ENCODE data around the gene SPDYE17.
"Not testable (repeated sequence)": the region's sequence is repeated elsewhere in the genome, so short reads cannot be mapped to it uniquely, and the experiment has no call there.

DNA sequence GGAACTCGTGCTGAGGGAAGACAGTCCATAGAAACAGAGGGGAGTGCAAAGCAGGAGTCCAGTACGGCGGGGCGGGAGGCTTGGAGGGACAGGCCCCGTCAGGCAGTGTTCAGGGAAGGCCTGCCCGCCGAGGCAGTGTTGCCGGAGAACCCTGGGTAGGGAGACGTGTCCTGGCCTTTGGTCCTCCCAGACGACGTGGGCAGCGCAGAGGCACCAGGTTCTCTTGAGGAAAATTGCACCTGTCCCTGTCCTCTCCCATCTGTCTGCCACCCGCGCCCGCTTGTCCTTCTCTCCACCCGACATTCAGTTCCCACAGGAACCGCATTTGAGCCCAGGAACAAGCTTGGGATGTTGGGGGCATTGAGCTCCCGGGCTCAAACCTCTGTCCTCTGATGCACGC is 38.3 kb downstream of the SPDYE17 start:
- not testable (repeated sequence) for TF ChIP-seq CTCF, EZH2phosphoT487 (IDR thresholded peaks at IDR 0.05; ENCODE audit: low read length)
